Measurements from ENCODE around the gene MRPL36. TPM values are rescaled to one million over a fixed set of nuclear protein-coding genes. Genes with fewer than 3 reads are reported as not detected.

The MRPL36 gene
- total RNA-seq, 3 donors from 2014 or later: 33.5 to 46.2 (median 41.6) TPM

DNA sequence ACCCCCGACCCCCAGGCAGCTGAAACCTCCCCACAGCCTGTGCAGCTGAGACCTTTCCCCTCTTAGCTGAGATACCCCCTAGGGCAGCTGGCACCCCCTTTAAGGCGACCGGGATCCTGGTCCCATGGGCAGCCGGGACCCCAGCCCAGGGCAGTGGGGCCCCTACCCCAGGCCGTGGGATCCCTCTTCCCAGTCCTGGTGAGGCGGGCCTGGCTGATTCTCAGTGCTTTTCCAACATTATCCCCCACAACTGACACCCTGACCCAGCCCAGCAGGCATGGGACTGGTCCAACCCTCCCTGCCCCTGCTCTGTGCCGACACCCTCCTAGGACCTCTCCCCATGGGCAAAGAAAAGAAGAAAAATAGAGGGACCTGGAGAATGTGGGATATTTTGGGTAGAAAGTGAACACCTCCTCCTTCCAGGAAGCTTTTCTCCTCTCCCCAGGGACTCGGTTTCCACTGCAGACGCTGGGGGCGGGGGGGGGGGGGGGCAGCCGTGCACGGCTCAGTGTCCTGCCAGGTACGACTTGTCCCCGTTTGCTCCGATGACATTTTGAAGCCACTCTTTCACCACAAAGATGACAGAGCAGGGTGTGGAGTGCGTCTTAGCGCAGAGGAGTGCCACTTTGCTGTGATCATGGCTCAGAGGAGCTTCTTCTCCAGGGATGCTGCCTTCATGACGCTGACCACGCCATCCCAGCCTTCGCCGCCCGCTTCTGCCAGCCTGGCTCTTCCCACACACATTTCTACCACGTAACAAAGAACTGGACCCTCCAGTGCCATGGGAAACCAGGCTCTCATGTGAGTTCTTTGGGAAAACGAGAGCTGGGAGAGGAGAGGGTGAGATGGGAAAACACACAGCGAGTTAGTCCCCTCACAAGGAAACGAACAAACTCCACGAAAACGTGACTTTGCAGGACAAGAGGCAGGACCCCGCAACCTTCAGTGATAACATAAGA lies 47.5 kb downstream of the MRPL36 start:
- H3K4me1 ChIP-seq: no peaks in the 10 kb centered on the region
- H3K27ac ChIP-seq: no peak overlapping the region
- TF ChIP-seq POLR2A (IDR thresholded peaks at IDR 0.05) (no peak), POLR2AphosphoS5 (IDR thresholded peaks at IDR 0.05) (no peak)
- TF ChIP-seq, protein P1, sequence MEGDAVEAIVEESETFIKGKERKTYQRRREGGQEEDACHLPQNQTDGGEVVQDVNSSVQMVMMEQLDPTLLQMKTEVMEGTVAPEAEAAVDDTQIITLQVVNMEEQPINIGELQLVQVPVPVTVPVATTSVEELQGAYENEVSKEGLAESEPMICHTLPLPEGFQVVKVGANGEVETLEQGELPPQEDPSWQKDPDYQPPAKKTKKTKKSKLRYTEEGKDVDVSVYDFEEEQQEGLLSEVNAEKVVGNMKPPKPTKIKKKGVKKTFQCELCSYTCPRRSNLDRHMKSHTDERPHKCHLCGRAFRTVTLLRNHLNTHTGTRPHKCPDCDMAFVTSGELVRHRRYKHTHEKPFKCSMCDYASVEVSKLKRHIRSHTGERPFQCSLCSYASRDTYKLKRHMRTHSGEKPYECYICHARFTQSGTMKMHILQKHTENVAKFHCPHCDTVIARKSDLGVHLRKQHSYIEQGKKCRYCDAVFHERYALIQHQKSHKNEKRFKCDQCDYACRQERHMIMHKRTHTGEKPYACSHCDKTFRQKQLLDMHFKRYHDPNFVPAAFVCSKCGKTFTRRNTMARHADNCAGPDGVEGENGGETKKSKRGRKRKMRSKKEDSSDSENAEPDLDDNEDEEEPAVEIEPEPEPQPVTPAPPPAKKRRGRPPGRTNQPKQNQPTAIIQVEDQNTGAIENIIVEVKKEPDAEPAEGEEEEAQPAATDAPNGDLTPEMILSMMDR (IDR thresholded peaks at IDR 0.05): no peak
- H3K27me3 ChIP-seq: peaks cover 0 to 26% of the 10 kb centered on the region in 2 donors
- peak in 1 of 2 donors; percentile 31 for DNase-seq (ENCODE audit: low spot score in 2 of 2)
- no peaks in the 10 kb centered on the region for H3K9me3 ChIP-seq
- no peak overlapping the region for H3K4me3 ChIP-seq
- H3K36me3 ChIP-seq: no peaks in the 10 kb centered on the region
- intact Hi-C loops (cut with DNase I; ENCODE audit: low total_unique reads): no loop called here

DNA sequence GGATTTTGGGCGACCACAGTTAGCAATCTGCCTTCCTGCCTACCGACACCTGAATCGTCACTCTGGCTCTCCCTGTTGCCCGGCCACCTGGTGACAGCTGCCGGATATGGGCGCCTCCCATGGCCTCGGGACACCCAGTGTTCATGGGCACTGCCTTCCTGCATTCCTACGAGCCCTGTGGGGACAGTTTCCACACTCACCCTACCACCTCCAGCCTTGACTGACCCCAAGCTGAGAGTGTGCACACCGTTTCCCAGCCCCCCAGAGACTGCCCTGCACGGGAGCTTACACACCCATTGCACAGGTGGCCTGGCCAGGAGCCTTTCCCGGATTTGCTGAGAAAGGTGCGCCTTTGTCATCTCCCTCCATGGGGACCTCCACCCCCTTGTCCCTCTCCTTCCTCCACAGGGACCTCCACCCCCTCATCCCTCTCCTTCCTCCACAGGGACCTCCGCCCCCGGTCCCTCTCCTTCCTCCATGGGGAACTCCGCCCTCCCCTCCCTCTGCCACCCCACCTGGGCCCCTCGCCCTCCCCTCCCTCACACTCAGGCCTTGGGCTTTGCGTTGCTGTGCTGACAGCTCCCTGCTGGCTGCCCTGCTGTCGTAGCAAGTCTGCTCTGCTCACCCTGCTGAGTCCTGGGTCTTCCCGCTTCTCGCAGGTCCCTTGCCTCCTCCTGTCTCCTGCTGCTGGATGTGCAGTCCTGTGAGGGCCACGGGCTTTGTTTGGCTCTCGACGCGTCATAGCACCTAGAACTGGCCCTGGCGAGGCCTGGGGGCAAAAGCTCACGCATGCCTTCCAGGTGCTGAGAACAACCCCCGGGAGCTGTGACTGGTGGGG lies 48.4 kb downstream of the MRPL36 start:
- no peaks in the 10 kb centered on the region for H3K36me3 ChIP-seq
- H3K27ac ChIP-seq: no peak overlapping the region
- no peaks in the 10 kb centered on the region for H3K4me1 ChIP-seq
- TF ChIP-seq, protein P1 (IDR thresholded peaks at IDR 0.05): no peak
- TF ChIP-seq POLR2AphosphoS5 (IDR thresholded peaks at IDR 0.05) (no peak), POLR2A (IDR thresholded peaks at IDR 0.05) (no peak)
- intact Hi-C loops (cut with DNase I; ENCODE audit: low total_unique reads): no loop called here
- H3K9me3 ChIP-seq: no peaks in the 10 kb centered on the region
- H3K4me3 ChIP-seq: no peak overlapping the region
- DNase-seq (ENCODE audit: low spot score in 2 of 2): peak in 1 of 2 donors; percentile 37
- H3K27me3 ChIP-seq: peaks cover 0 to 26% of the 10 kb centered on the region in 2 donors

DNA sequence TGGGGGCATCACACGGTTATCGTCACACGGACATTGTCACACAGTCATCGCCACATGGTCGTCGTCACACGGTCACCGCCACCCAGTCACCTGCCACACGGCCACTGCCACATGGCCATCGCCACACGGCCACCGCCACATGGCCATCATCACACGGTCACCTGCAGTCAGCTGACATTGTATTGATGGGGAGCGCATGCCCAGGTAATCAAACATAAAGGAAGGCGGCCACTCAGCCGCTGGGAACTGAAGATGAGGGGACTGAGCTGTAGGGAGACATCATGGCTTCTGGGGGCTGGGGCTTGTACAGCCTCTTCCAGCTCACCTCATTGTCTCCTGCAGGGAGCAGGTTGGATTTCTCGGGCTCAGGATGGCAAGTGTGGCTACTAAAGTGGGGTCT lies 49.2 kb downstream of the MRPL36 start:
- peak in 1 of 2 donors; percentile 48 for DNase-seq (ENCODE audit: low spot score in 2 of 2)
- no peak overlapping the region for H3K4me3 ChIP-seq
- TF ChIP-seq, protein P1 (IDR thresholded peaks at IDR 0.05): no peak
- TF ChIP-seq POLR2AphosphoS5 (IDR thresholded peaks at IDR 0.05): no peak
- no peak for TF ChIP-seq POLR2A (IDR thresholded peaks at IDR 0.05)
- no peak overlapping the region for H3K27ac ChIP-seq
- no peaks in the 10 kb centered on the region for H3K9me3 ChIP-seq
- no peaks in the 10 kb centered on the region for H3K4me1 ChIP-seq
- H3K27me3 ChIP-seq: peaks cover 0 to 26% of the 10 kb centered on the region in 2 donors
- H3K36me3 ChIP-seq: no peaks in the 10 kb centered on the region
- intact Hi-C loops (cut with DNase I; ENCODE audit: low total_unique reads): no loop called here

DNA sequence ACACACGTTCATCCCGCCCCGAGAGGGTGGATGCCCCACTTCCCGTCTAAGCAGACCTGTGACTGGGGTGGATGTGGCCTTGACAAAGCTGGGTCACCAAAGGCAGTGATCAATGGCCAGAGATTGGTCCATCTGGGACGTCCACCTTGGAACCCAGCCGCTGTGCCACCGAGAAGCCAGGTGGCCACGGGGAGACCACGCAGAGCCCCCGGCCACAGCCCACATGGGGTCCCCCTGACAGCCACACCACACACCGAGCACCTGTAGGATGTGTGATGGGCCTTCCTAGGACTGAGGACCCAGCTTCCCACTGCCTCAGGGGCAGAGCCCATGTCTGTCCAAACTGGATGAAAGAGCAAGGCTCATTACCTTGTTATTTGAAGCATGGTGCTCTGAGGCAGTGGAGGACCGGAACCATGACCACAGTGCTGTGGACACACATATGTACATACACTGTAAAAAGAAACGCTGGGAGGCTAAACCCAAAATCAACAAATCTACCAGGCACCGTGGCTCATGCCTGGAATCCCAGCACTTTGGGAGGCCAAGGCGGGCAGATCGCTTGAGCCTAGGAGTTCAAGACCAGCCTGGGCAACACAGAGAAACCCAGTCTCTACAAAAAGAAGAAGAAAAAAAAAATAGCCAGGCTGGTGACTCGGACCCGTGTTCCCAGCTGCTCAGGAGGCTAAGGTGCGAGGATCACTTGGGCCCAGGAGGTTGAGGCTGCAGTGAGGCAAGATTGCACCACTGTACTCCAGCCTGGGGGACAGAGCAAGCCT lies 50.1 kb downstream of the MRPL36 start:
- Histone ChIP-seq H3K4me3 (no peak overlapping the region), H3K36me3 (no peaks in the 10 kb centered on the region), H3K4me1 (no peaks in the 10 kb centered on the region), H3K27ac (no peak overlapping the region), H3K27me3 (peaks cover 0 to 26% of the 10 kb centered on the region in 2 donors), H3K9me3 (no peaks in the 10 kb centered on the region)
- DNase-seq (ENCODE audit: low spot score in 2 of 2): peak in 1 of 2 donors; percentile 27
- no peak for TF ChIP-seq POLR2A (IDR thresholded peaks at IDR 0.05)
- TF ChIP-seq POLR2AphosphoS5 (IDR thresholded peaks at IDR 0.05): no peak
- TF ChIP-seq, protein P1 (IDR thresholded peaks at IDR 0.05): no peak
- intact Hi-C loops (cut with DNase I; ENCODE audit: low total_unique reads): no loop called here

All from breast epithelium (tissue), 4 donors.